Right cardiac atrium (tissue), 5 donors: ENCODE measurements around the gene GSE1. TPM values are rescaled to one million over a fixed set of nuclear protein-coding genes. Genes with fewer than 3 reads are reported as not detected.

Experiments used
- ATAC-seq, 2 donors: fragments of 200-7000 bp; cut with Tn5 transposase; one replicate each; pipeline versions ENCODE4 v1.8.0 to v1.9.1; 2020; ENCODE audit warnings: moderate library complexity in 2 of 2, mild to moderate bottlenecking in 1 of 2
- DNase-seq, 3 donors: peaks; one replicate each; pipeline ENCODE4 v3.0.0-alpha.2; 2020
- H3K27ac ChIP-seq: one replicate; pipeline ENCODE4 v1.5.1; 2013; ENCODE audit warnings: mild to moderate bottlenecking, low read length, control low read depth, moderate library complexity
- H3K27me3 ChIP-seq: one replicate; pipeline ENCODE4 v1.6.1; 2013; ENCODE audit not compliant: control insufficient read depth, insufficient read depth
- H3K4me1 ChIP-seq: one replicate; pipeline ENCODE4 v1.6.1; 2013; ENCODE audit warnings: low read length; ENCODE audit not compliant: control insufficient read depth, insufficient read depth
- H3K4me3 ChIP-seq: one replicate; pipeline ENCODE4 v1.5.1; 2013; ENCODE audit warnings: low read length, control low read depth
- H3K9me3 ChIP-seq: one replicate; pipeline ENCODE4 v1.6.1; 2013; ENCODE audit warnings: low read length; ENCODE audit not compliant: control insufficient read depth
- WGBS: extraction: QIAGEN DNeasy Blood & Tissue Kit; methylation state at CpG from one replicate; pipeline ENCODE4 v1.1.7; 2013; 5-methylcytosine and 5-hydroxymethylcytosine counted together
- intact Hi-C, 4 donors: fragments of 100-400 bp; cut with DNase I; formaldehyde crosslinking; loops; one replicate each; pipeline versions ENCODE4 v1.11.0 to v1.14.0; 2022 to 2023
- polyA plus RNA-seq: library from polyadenylated mRNA; stranded (reverse); fragments of 200-250 nt; gene quantifications from one replicate; pipeline ENCODE4 v1.2.3, GENCODE V29; 2013
- total RNA-seq, 4 donors: library from RNA; stranded (reverse); fragmentation: NEBNext Ultra II Directional; extraction: Animal tissue kit (Norgen Biotek cat#: 25700); gene quantifications; one replicate each; pipeline ENCODE4 v1.2.1, GENCODE V29; 2021
- donor health status: healthy with polysubstance abuse.
- donor health status: DM: no; HTN: yes; CAD: no.
- donor health status: DM: no; HTN: no; CAD: no.
- donor health status: DM: no; HTN: yes; CAD: no; lungs with severe emphysema.
- donor health status: DM: yes; HTN: yes; CAD: no.

GSE1 gene
- total and polyA plus RNA-seq, 5 donors: 40.3 to 99.8 (median 87.6) TPM

DNA sequence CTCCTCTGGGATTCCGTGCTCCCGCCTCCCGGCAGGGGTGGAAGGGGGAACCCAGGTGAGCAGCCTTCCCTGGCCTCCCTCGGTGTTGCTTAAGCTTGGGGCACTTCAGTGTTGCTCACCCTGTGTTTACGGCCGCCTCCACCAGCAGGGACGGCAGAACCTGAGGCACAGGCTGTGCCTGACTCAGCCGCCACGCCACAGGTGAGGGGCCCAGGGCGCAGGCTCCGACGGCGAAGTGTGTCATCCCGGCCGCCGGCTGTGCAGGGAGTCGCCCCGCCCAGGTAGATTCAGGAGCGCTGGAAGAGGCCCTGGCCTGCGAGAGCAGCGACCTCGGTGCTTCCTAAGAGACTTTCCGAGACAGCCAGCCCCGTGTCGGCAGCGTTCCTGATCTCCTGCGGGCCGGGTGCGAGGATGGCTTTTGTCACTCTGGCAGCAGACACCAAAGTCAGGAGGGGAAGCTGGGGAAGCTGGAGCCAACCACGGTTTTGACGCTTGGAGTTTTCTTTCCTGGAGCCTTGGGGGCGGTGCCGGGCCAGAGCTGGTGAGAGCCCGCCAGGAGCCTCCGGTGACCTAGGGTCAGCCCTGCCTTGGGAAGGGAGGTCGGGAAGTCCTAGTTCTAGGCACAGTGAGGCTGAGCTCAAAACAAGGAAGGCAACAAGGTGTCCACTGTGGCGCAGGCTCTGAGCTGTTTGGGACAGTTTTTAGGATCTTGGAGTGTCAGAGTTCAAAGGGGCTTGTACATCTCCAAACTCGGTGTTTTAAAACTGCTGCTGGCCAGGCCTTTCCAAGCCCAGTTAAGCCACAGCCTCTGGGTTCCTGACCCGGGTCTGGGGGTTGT is 2.1 kb downstream of the GSE1 start:
- ATAC-seq: no peak
- Histone ChIP-seq H3K27ac (peak overlapping the region; percentile 43), H3K27me3 (no peaks in the 10 kb centered on the region), H3K9me3 (no peaks in the 10 kb centered on the region), H3K4me3 (no peak overlapping the region), H3K4me1 (peaks cover 22% of the 10 kb centered on the region)
- peak; percentile 60 to 89 (median 87) for DNase-seq
- intact Hi-C loops: loop anchor here in 3 of 4 donors (10.0 kb wide), 4 partner anchors 190 to 310 kb away; no protein-coding TSS in a partner anchor
- 32% methylated on average over 39 of the region's 39 CpGs for WGBS

DNA sequence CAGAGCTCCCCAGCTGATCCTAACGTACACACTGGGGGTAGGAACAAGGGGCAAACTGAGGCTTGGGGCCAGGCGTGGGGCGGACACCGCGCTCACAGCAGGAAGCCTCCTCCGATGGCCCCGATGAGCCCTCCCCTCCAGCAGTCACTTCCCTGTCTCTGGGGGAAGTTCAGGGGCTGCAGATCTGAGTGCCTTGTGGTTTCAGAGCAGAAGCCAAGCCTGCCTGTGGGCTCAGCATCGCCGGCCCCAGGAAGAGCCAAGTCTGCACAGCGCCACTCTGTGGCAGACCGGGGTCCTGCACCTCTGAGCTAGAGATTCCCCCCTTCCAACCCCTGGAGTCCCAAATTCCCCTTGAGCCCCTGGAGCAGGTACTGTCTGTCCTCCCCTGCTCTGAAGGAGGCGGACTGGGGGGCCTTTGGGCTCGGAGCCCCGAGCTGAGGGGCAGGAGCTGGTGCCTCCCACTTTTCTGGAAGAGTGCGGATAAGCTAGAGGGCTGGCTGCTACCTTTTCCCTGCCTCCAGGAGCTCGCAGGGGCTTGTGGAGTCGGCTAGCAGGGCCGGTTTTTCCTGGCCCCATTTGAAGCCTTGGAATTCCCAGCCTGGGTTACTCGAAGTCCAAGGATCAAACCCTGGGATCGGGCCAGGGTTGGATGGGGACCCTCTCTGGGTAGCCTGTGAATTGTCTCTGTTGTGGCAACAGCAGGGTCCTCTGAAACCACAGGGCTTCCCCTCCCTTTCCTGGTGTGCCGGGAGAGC is 2.9 kb downstream of the GSE1 start:
- H3K4me1 ChIP-seq: peaks cover 19% of the 10 kb centered on the region
- DNase-seq: peak; percentile 82 to 94 (median 91)
- ATAC-seq: peak; percentile 1 to 3
- no peak overlapping the region for H3K4me3 ChIP-seq
- no peaks in the 10 kb centered on the region for H3K27me3 ChIP-seq
- 38% methylated on average over 21 of the region's 21 CpGs for WGBS
- H3K27ac ChIP-seq: peak overlapping the region; percentile 74
- intact Hi-C loops: loop anchor here in 3 of 4 donors (10.0 kb wide), 4 partner anchors 191 to 311 kb away; no protein-coding TSS in a partner anchor
- H3K9me3 ChIP-seq: no peaks in the 10 kb centered on the region

DNA sequence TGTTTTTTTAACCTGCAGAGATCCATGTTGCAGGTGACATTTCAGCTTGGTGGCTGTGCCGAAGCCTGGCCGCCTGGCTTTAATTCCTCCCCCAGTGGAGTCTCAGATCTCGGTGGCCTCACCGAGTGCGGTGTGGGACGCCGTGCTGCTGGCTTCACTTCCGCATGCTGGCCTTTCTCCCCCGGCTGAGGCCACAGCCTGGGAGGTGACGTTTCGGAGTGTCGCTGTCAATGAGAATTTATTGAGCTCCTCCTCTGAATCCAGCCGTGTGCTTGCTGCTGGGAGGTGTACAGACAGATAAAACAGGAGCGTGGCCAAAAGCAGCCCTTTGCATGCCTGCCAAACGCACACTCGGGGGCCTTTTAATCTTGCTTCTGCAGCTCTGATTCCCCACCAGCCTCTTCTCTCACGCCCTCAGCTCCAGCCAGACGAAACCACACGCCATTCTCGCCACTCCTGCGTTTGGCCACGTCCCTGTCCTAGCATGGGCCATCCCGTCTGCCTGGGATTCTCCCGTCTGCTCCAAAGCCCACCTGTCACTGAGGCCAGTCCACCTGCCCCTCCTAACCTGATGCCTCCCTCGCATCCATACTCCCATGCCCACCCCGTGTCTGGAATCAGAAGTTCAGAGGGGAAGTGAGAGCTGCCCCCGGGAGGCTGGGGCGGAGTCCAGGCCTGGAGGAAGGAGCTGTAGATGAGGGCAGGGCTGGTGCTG is 3.6 kb downstream of the GSE1 start:
- 43% methylated on average over 28 of the region's 28 CpGs for WGBS
- intact Hi-C loops: loop anchor here in 3 of 4 donors (10.0 kb wide), 4 partner anchors 192 to 312 kb away; no protein-coding TSS in a partner anchor
- H3K9me3 ChIP-seq: no peaks in the 10 kb centered on the region
- H3K4me3 ChIP-seq: no peak overlapping the region
- H3K27me3 ChIP-seq: no peaks in the 10 kb centered on the region
- peaks cover 19% of the 10 kb centered on the region for H3K4me1 ChIP-seq
- peak overlapping the region; percentile 74 for H3K27ac ChIP-seq
- ATAC-seq (peak; percentile 2 to 20), DNase-seq (peak; percentile 68 to 86 (median 86))

DNA sequence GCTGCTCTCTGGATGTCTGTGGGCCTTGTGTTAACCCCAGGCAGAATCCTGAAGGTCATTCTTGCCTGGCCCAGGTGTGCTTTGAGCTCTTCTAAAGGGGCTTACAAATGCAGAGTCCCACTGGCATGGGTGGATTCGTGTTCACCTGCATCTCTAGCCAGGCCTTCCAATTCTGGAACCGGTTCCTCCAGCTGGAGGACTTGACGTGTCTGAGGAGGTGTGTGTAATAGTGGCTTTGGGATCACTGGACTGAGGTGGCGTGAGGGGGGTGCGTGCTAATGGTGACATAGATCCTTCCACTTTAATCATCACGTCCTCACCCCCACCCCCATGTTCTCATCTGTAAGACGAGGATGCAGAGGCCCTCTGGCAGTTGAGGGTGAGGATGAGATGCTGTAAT is 4.8 kb downstream of the GSE1 start:
- intact Hi-C loops: loop anchor here in 3 of 4 donors (10.0 kb wide), 4 partner anchors 193 to 313 kb away; no protein-coding TSS in a partner anchor
- ATAC-seq: no peak
- peaks cover 21% of the 10 kb centered on the region for H3K4me1 ChIP-seq

DNA sequence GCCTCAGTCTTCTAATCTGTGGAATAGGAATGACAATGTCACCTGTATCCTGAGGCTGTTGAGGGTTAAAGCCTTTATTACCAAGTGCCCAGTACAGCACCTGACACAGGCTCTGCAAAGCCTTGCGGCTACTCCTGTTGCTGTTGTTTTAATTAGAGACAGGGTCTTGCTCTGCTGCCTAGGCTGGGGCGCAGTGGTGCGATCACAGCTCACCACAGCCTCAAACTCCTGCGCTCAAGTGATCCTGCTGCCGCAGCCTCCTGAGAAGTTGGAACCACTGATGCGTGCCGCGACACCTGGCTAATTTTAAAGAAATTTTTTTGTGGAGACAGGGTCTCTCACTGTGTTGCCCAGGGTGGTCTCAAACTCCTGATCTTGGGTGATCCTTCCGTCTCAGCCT is 5.4 kb downstream of the GSE1 start:
- no peak overlapping the region for H3K27ac ChIP-seq
- DNase-seq (peak in 1 of 3 donors; percentile 35), ATAC-seq (no peak)
- no peak overlapping the region for H3K4me3 ChIP-seq
- H3K4me1 ChIP-seq: peaks cover 21% of the 10 kb centered on the region
- 97% methylated on average over 9 of the region's 9 CpGs for WGBS
- no peaks in the 10 kb centered on the region for H3K27me3 ChIP-seq
- no peaks in the 10 kb centered on the region for H3K9me3 ChIP-seq
- intact Hi-C loops: loop anchor here in 3 of 4 donors (10.0 kb wide), 4 partner anchors 194 to 314 kb away; no protein-coding TSS in a partner anchor

More for the DNA sequence above, 4.8 kb downstream of the GSE1 start:
- H3K4me3 ChIP-seq: no peak overlapping the region
- peak in 1 of 3 donors; percentile 10 for DNase-seq
- H3K9me3 ChIP-seq: no peaks in the 10 kb centered on the region
- no peaks in the 10 kb centered on the region for H3K27me3 ChIP-seq
- H3K27ac ChIP-seq: no peak overlapping the region
- 79% methylated on average over 7 of the region's 7 CpGs for WGBS

DNA sequence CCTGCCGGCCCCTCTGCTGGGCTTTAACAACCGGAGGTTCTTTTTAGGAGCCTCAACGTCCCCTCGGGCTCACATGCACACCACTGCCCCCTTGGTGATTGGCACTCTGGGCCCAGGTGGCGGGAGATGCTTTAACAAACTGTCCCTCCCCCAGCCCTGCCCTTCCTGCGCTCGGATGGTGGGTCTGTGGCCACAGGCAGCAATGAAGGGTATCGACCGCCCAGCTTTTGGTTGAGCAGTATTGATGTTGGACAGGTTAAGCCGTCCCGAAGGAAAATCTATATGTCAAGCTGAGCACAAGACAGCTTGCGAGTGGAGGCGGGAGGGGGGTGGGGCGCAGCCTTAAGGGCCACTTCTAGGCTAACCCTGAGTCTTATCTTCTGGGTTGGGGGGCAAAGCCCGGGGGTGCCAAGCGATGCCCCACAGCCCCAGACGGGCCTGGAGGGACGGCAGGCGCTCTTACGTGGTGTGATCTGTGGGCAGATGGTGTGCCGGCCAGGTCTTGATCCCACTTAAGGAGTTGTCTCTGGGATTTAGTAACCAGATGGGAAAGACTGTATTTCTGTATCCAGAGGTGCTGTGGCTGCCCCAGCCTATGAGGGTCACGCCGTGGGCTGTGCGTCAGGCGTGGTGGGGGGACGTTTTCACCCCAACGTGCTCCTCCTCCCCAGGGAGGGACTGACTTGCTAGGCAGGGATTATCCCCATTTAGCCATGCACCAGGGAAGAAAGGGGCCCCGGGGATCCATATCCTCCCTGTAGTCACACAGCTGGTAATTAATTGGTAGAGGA is 6.2 kb downstream of the GSE1 start:
- Histone ChIP-seq H3K4me1 (peaks cover 21% of the 10 kb centered on the region), H3K4me3 (no peak overlapping the region), H3K27ac (no peak overlapping the region), H3K9me3 (no peaks in the 10 kb centered on the region), H3K27me3 (no peaks in the 10 kb centered on the region)
- DNase-seq (peak in 1 of 3 donors; percentile 19), ATAC-seq (no peak)
- intact Hi-C loops: loop anchor here in 3 of 4 donors (10.0 kb wide), 4 partner anchors 194 to 314 kb away; no protein-coding TSS in a partner anchor
- WGBS: 90% methylated on average over 28 of the region's 28 CpGs

DNA sequence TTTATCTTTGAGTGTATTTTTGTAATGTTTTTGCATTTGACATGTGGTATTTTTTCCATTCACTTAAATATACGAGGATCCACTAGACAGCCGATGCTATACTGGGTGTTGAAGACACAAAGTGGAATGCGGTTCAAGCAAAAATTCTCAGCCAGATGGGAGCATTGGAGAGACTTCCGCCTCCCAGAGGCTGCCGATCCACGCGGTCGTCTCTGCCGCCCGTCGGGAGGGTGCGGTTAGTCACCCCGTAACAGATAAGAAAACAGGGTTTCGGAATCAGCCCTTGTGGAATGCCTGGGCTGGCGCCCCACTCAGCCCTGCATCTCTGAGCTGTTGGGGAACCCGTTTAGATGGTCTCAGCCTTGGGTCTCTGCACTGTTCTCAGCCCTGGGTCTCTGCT is 7.3 kb downstream of the GSE1 start:
- intact Hi-C loops: no loop called here
- H3K4me3 ChIP-seq: no peak overlapping the region
- H3K9me3 ChIP-seq: no peaks in the 10 kb centered on the region
- ATAC-seq: no peak
- peak in 1 of 3 donors; percentile 40 for DNase-seq
- no peak overlapping the region for H3K27ac ChIP-seq
- H3K4me1 ChIP-seq: peaks cover 14% of the 10 kb centered on the region
- no peaks in the 10 kb centered on the region for H3K27me3 ChIP-seq
- WGBS: 94% methylated on average over 16 of the region's 16 CpGs

DNA sequence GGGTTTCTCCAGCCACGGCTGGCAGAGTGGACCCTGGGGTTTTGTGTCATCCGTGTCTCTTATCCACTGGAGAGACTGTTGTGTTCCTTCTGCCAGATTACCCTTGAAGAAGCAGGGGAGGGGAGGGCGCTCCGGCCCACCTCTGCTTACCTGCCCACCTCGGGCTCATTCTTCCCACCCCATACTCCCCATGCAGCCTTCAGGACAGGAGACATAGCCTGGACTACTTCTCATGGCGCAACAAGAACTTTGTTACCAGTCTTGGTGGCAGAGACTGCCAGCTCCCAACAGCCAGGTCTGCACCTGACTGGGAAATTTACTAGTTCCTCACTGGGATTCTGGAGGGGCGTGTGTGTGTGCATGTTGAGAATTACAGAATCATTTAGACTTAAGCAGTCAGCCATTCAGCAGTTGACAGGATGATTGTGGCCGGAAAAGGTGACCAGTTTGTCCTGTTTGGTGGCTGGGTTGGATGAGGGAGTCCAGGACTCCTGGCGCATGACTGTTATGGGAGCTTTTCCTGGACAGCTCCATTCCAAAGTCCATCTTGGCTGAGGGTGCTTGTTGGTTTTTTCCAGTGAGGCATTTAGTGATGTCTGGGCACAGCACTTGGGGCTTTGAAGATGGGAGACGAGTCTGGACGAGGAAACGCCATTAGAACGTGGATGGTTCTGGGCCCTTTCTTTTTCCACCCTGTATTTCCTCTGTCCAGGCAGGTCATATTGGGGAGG is 8.7 kb downstream of the GSE1 start:
- Histone ChIP-seq H3K27me3 (no peaks in the 10 kb centered on the region), H3K9me3 (no peaks in the 10 kb centered on the region), H3K27ac (no peak overlapping the region), H3K4me1 (peaks cover 14% of the 10 kb centered on the region), H3K4me3 (no peak overlapping the region)
- no peak for DNase-seq
- intact Hi-C loops: no loop called here
- no peak for ATAC-seq
- WGBS: 89% methylated on average over 13 of the region's 13 CpGs

DNA sequence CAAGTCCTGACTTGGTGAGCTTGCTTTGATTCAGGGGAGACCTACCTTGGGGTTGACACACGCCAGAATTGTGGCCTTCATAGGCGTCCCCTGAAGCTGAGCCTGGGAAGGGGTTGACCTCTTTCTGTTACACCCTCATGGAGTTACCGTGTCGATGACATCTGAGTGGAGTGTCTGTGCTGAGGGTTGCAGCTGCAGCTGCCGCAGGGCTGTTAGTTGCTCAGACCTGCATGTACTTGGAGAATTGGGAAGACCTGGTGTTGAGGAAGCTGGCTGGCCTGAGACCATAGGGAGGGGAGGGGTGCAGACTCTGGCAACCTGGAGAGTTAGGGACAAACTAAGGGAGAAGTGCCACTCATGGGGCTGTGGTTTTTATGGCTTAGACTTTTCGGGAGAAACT is 9.6 kb downstream of the GSE1 start:
- DNase-seq (no peak), ATAC-seq (no peak)
- no peak overlapping the region for H3K4me3 ChIP-seq
- no peak overlapping the region for H3K27ac ChIP-seq
- H3K4me1 ChIP-seq: peaks cover 12% of the 10 kb centered on the region
- intact Hi-C loops: no loop called here
- WGBS: 78% methylated on average over 6 of the region's 6 CpGs
- H3K9me3 ChIP-seq: no peaks in the 10 kb centered on the region
- no peaks in the 10 kb centered on the region for H3K27me3 ChIP-seq
